ENCODE results near the gene ADD1. TPM values are rescaled to one million over a fixed set of nuclear protein-coding genes. Genes with fewer than 3 reads are reported as not detected.

Gene ADD1
- total and polyA plus RNA-seq, 9 donors: 165 to 216 (median 177) TPM

- Histone ChIP-seq H3K4me3 (ENCODE audit: low read length) (no peak overlapping the region), H3K27ac (ENCODE audit: low read length) (no peak overlapping the region), H3K27me3 (ENCODE audit: control insufficient read depth, insufficient read depth, low read length) (no peaks in the 10 kb centered on the region), H3K9me3 (replicated peaks; ENCODE audit: control insufficient read depth, low read depth, low read length) (no peaks in the 10 kb centered on the region), H3K36me3 (ENCODE audit: control insufficient read depth, insufficient read depth, low read length) (peaks cover 7% of the 10 kb centered on the region), H3K4me1 (ENCODE audit: control insufficient read depth, insufficient read depth, low read length) (peaks cover 36% of the 10 kb centered on the region)
- WGBS (ENCODE audit: insufficient coverage): 17% methylated on average over 1 of the region's 2 CpGs
- no peak for DNase-seq
These were observed 26.4 kb downstream of the ADD1 start for GRCh38 chr4:2870082-2870481.

- no peaks in the 10 kb centered on the region for H3K9me3 ChIP-seq (replicated peaks; ENCODE audit: control insufficient read depth, low read depth, low read length)
- H3K4me3 ChIP-seq (ENCODE audit: low read length): no peak overlapping the region
- no peaks in the 10 kb centered on the region for H3K27me3 ChIP-seq (ENCODE audit: control insufficient read depth, insufficient read depth, low read length)
- peaks cover 35% of the 10 kb centered on the region for H3K4me1 ChIP-seq (ENCODE audit: control insufficient read depth, insufficient read depth, low read length)
- no peak for DNase-seq
- H3K36me3 ChIP-seq (ENCODE audit: control insufficient read depth, insufficient read depth, low read length): peaks cover 15% of the 10 kb centered on the region
- no peak overlapping the region for H3K27ac ChIP-seq (ENCODE audit: low read length)
- WGBS (ENCODE audit: insufficient coverage): 88% methylated on average over 4 of the region's 4 CpGs
These were observed 27.8 kb downstream of the ADD1 start for GRCh38 chr4:2871466-2871865.

GRCh38 chr4:2871911-2872310, 28.3 kb downstream of the ADD1 start:
- no peak for DNase-seq
- Histone ChIP-seq H3K27me3 (ENCODE audit: control insufficient read depth, insufficient read depth, low read length) (no peaks in the 10 kb centered on the region), H3K36me3 (ENCODE audit: control insufficient read depth, insufficient read depth, low read length) (peaks cover 15% of the 10 kb centered on the region), H3K27ac (ENCODE audit: low read length) (no peak overlapping the region), H3K4me3 (ENCODE audit: low read length) (no peak overlapping the region), H3K9me3 (replicated peaks; ENCODE audit: control insufficient read depth, low read depth, low read length) (no peaks in the 10 kb centered on the region), H3K4me1 (ENCODE audit: control insufficient read depth, insufficient read depth, low read length) (peaks cover 30% of the 10 kb centered on the region)
- 11% methylated on average over 1 of the region's 2 CpGs for WGBS (ENCODE audit: insufficient coverage)

GRCh38 chr4:2873329-2873728, 29.7 kb downstream of the ADD1 start:
- H3K4me3 ChIP-seq (ENCODE audit: low read length): no peak overlapping the region
- H3K4me1 ChIP-seq (ENCODE audit: control insufficient read depth, insufficient read depth, low read length): peaks cover 16% of the 10 kb centered on the region
- DNase-seq: no peak
- no peaks in the 10 kb centered on the region for H3K9me3 ChIP-seq (replicated peaks; ENCODE audit: control insufficient read depth, low read depth, low read length)
- peaks cover 14% of the 10 kb centered on the region for H3K36me3 ChIP-seq (ENCODE audit: control insufficient read depth, insufficient read depth, low read length)
- WGBS (ENCODE audit: insufficient coverage): no CpG with 5 or more reads among the region's 1 CpG
- no peak overlapping the region for H3K27ac ChIP-seq (ENCODE audit: low read length)
- no peaks in the 10 kb centered on the region for H3K27me3 ChIP-seq (ENCODE audit: control insufficient read depth, insufficient read depth, low read length)

DNA sequence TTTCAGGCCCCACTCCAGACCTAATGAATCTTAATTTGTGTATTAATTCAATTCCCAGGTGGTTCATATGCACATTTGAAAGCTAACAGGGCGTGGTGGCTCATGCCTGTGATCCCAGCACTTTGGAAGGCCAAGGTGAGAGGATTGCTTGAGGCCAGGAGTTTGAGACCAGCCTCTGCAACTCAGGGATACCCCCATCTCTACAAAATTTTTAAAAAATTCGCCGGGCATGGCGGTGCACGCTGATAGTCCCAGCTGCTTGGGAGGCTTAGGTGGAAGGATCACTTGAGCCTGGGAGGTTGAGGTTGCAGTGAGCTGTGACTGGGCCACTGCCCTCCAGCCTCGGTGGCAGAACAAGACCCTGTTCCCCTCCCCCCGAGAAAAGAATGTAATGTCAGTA, 31.2 kb downstream of the ADD1 start:
- no peak overlapping the region for H3K4me3 ChIP-seq (ENCODE audit: low read length)
- 60% methylated on average over 1 of the region's 7 CpGs for WGBS (ENCODE audit: insufficient coverage)
- H3K9me3 ChIP-seq (replicated peaks; ENCODE audit: control insufficient read depth, low read depth, low read length): no peaks in the 10 kb centered on the region
- H3K4me1 ChIP-seq (ENCODE audit: control insufficient read depth, insufficient read depth, low read length): peaks cover 2% of the 10 kb centered on the region
- no peak for DNase-seq
- H3K27ac ChIP-seq (ENCODE audit: low read length): no peak overlapping the region
- peaks cover 17% of the 10 kb centered on the region for H3K36me3 ChIP-seq (ENCODE audit: control insufficient read depth, insufficient read depth, low read length)
- no peaks in the 10 kb centered on the region for H3K27me3 ChIP-seq (ENCODE audit: control insufficient read depth, insufficient read depth, low read length)

GRCh38 chr4:2875556-2875955, 31.9 kb downstream of the ADD1 start:
- WGBS (ENCODE audit: insufficient coverage): 71% methylated on average over 1 of the region's 3 CpGs
- Histone ChIP-seq H3K36me3 (ENCODE audit: control insufficient read depth, insufficient read depth, low read length) (peaks cover 21% of the 10 kb centered on the region), H3K9me3 (replicated peaks; ENCODE audit: control insufficient read depth, low read depth, low read length) (no peaks in the 10 kb centered on the region), H3K27ac (ENCODE audit: low read length) (no peak overlapping the region), H3K4me1 (ENCODE audit: control insufficient read depth, insufficient read depth, low read length) (peaks cover 2% of the 10 kb centered on the region), H3K4me3 (ENCODE audit: low read length) (no peak overlapping the region), H3K27me3 (ENCODE audit: control insufficient read depth, insufficient read depth, low read length) (no peaks in the 10 kb centered on the region)
- DNase-seq: no peak

DNA sequence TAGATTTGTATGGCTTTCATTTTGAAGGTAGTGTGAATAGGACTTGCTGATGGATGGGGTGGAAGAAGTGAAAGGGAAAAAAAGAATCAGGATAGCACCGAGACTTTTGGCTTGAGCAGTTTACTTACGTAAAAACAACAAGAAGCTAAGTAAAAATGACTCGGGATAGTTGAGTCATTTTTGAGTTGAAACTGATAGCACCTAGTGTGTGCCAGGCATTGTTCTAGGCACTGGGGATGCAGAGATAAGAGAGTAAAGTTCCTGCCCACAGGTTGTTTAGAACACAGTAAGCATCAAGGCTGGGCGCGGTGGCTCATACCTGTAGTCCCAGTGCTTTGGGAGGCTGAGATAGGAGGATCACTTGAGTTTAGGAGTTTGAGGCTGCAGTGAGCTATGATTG, 34.7 kb downstream of the ADD1 start:
- Histone ChIP-seq H3K4me3 (ENCODE audit: low read length) (no peak overlapping the region), H3K27me3 (ENCODE audit: control insufficient read depth, insufficient read depth, low read length) (no peaks in the 10 kb centered on the region), H3K9me3 (replicated peaks; ENCODE audit: control insufficient read depth, low read depth, low read length) (no peaks in the 10 kb centered on the region), H3K27ac (ENCODE audit: low read length) (no peak overlapping the region), H3K36me3 (ENCODE audit: control insufficient read depth, insufficient read depth, low read length) (peaks cover 32% of the 10 kb centered on the region), H3K4me1 (ENCODE audit: control insufficient read depth, insufficient read depth, low read length) (no peaks in the 10 kb centered on the region)
- 87% methylated on average over 4 of the region's 5 CpGs for WGBS (ENCODE audit: insufficient coverage)
- no peak for DNase-seq

DNA sequence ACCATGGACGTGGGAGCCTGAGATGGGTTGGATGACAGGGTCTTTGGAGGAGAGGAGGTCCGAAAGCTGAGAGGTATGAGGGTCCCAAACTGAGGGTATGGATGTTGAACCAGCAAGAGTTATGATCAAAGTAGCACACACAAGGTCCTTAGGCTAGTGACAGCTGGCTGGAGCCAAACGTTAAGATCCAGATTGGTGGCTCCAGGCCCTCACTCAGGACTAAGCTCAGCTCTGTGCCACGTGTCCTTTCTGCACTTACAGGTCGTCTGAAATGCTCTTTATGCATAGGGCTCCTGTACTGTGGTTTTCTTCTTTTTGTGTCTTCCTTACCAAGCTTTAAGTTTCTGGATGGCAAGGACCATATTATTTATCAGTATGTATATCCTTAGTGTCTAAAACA, 35.4 kb downstream of the ADD1 start:
- no peaks in the 10 kb centered on the region for H3K9me3 ChIP-seq (replicated peaks; ENCODE audit: control insufficient read depth, low read depth, low read length)
- 75% methylated on average over 3 of the region's 5 CpGs for WGBS (ENCODE audit: insufficient coverage)
- no peak for DNase-seq
- H3K4me3 ChIP-seq (ENCODE audit: low read length): no peak overlapping the region
- H3K27me3 ChIP-seq (ENCODE audit: control insufficient read depth, insufficient read depth, low read length): no peaks in the 10 kb centered on the region
- peaks cover 34% of the 10 kb centered on the region for H3K36me3 ChIP-seq (ENCODE audit: control insufficient read depth, insufficient read depth, low read length)
- H3K27ac ChIP-seq (ENCODE audit: low read length): no peak overlapping the region
- H3K4me1 ChIP-seq (ENCODE audit: control insufficient read depth, insufficient read depth, low read length): no peaks in the 10 kb centered on the region

DNA sequence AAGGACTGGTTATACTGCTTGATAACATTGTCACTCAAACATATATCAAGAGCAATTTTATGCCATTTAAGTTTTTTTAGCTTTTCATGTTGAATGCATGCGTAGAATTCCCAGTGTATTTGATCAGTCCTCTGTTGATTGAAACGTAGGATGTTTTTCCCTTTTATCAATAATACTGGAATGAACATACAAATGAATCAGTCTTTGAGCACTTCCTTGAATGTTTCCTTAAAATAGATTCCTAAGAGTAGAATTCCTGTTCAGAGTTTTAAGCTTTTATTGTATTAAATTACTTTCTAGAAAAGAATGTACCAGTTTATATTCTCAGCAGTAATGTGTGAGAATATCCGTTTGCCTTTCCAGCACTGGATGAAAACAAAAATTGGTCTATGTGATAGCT, 37.8 kb downstream of the ADD1 start:
- Histone ChIP-seq H3K4me3 (ENCODE audit: low read length) (no peak overlapping the region), H3K27me3 (ENCODE audit: control insufficient read depth, insufficient read depth, low read length) (no peaks in the 10 kb centered on the region), H3K9me3 (replicated peaks; ENCODE audit: control insufficient read depth, low read depth, low read length) (no peaks in the 10 kb centered on the region), H3K4me1 (ENCODE audit: control insufficient read depth, insufficient read depth, low read length) (no peaks in the 10 kb centered on the region), H3K27ac (ENCODE audit: low read length) (no peak overlapping the region), H3K36me3 (ENCODE audit: control insufficient read depth, insufficient read depth, low read length) (peaks cover 45% of the 10 kb centered on the region)
- no CpG with 5 or more reads among the region's 3 CpGs for WGBS (ENCODE audit: insufficient coverage)
- DNase-seq: no peak

- no peak for DNase-seq
- Histone ChIP-seq H3K9me3 (replicated peaks; ENCODE audit: control insufficient read depth, low read depth, low read length) (no peaks in the 10 kb centered on the region), H3K4me1 (ENCODE audit: control insufficient read depth, insufficient read depth, low read length) (no peaks in the 10 kb centered on the region), H3K27ac (ENCODE audit: low read length) (no peak overlapping the region), H3K4me3 (ENCODE audit: low read length) (no peak overlapping the region), H3K27me3 (ENCODE audit: control insufficient read depth, insufficient read depth, low read length) (no peaks in the 10 kb centered on the region), H3K36me3 (ENCODE audit: control insufficient read depth, insufficient read depth, low read length) (peaks cover 45% of the 10 kb centered on the region)
- WGBS (ENCODE audit: insufficient coverage): no CpG with 5 or more reads among the region's 1 CpG
These were observed 38.7 kb downstream of the ADD1 start for GRCh38 chr4:2882341-2882740.

DNA sequence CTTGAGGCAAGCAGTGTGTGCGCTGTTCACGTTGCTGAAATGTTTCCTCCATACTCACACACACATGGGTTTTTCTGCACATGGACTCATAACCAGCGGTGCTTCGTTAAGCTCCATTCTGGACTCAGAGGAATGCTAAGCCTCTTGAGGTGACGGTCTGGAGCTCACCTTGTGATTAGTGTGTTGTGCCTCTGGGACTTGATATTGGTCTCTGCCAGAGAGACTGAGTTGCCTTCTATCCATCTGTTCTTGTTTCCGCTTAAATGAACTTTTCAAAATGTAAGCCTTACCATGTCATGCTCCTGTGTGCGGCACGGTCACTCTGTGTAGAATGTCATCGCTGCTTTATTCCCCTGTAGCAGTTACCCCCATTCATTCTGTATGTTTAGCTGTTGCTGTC, 42.5 kb downstream of the ADD1 start:
- H3K27ac ChIP-seq (ENCODE audit: low read length): no peak overlapping the region

More for the DNA sequence above, 42.5 kb downstream of the ADD1 start:
- Histone ChIP-seq H3K4me1 (ENCODE audit: control insufficient read depth, insufficient read depth, low read length) (no peaks in the 10 kb centered on the region), H3K9me3 (replicated peaks; ENCODE audit: control insufficient read depth, low read depth, low read length) (no peaks in the 10 kb centered on the region), H3K4me3 (ENCODE audit: low read length) (no peak overlapping the region), H3K36me3 (ENCODE audit: control insufficient read depth, insufficient read depth, low read length) (peaks cover 46% of the 10 kb centered on the region), H3K27me3 (ENCODE audit: control insufficient read depth, insufficient read depth, low read length) (no peaks in the 10 kb centered on the region)
- DNase-seq: no peak
- 53% methylated on average over 5 of the region's 9 CpGs for whole genome bisulfite sequencing (ENCODE audit: insufficient coverage)

Data from muscle of leg (tissue), 11 donors.